Islet precursor cell (in vitro differentiated cells): ENCODE data around the gene SHB.

Experiments used
- DNase-seq: peaks from one replicate; pipeline ENCODE4 v3.0.0-alpha.2; 2018

SHB gene

GRCh38 chr9:38085308-38085707 is 16.3 kb upstream of the SHB start:
- no peak for DNase-seq

DNA sequence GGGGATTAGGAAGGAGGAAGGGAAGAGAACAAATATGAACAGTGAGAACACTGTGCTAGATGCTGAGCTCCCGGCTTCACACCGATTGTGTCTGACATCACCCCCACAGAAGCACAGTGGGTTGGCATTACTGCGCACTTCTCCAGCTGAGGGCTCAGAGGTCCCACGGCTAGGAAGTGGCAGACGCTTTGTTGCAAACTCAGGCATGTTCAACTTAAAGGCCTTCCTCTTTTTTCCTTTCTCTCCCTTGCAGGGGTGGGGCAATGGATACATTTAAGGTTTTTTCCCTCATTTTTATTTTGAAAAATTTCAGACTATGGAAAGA is 15.5 kb upstream of the SHB start:
- DNase-seq, result no peak

GRCh38 chr9:38083858-38084555 is 15.0 kb upstream of the SHB start:
- DNase-seq, result no peak

DNA sequence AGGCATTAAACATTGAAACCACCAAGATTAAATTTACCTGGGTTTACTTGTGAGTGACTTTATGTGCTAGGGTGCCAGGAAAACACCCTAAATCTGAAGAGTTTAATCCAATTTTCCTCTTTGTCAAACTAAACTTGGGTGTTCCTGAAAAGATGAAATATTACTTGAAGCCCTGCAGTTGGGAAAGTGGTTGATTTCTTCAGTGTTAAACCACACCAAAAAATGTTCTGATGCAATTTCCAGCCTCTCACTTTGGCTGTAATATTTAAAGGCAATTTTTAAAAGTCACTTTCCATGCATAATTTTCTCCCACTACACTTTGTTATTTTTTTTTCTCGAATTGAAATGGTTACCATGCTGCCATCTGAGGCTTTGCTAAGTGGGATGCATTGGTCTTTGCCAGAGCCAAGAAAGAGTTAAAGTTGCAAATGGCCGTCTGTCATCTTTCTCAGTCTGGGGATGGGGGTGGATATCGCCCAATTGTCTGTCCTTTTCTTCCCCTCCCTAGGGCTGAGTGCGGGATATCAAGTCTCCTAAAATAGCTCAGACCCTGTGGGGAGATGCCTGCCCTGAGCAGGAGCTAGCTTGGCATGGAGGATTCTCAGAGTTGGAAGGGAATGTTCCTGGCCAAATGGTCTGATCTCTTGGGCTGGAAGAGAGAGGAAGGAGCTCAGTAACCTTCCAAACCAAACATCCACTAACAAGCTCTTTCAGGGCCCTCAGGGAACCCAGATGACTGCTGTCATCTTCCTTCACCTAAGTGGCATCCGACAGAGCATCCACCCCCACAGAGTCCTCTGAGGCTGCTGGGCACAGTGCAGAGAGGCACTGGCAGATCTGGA is 13.6 kb upstream of the SHB start:
- DNase-seq, result no peak

- no peak for DNase-seq
Observed at GRCh38 chr9:38081356-38082108, 12.5 kb upstream of the SHB start.

GRCh38 chr9:38079461-38080031 is 10.5 kb upstream of the SHB start:
- DNase-seq, result no peak

DNA sequence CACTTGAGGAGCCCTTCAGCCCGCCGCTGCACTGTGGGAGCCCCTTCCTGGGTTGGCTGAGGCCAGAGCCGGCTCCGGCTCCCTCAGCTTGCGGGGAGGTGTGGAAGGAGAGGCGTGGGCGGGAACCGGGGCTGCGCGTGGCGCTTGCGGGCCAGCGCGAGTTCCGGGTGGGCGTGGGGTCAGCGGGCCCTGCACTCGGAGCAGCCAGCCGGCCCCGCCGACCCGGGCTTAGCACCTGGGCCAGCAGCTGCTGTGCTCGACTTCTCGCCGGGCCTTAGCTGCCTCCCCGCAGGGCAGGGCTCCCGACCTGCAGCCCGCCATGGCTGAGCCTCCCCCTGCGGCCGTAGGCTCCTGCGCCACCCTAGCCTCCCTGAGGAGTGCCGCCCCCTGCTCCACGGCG is 6.2 kb upstream of the SHB start:
- no peak for DNase-seq

GRCh38 chr9:38074441-38074961 is 5.5 kb upstream of the SHB start:
- peak; percentile 14 for DNase-seq

GRCh38 chr9:38073882-38074281 is 4.9 kb upstream of the SHB start:
- no peak for DNase-seq

DNA sequence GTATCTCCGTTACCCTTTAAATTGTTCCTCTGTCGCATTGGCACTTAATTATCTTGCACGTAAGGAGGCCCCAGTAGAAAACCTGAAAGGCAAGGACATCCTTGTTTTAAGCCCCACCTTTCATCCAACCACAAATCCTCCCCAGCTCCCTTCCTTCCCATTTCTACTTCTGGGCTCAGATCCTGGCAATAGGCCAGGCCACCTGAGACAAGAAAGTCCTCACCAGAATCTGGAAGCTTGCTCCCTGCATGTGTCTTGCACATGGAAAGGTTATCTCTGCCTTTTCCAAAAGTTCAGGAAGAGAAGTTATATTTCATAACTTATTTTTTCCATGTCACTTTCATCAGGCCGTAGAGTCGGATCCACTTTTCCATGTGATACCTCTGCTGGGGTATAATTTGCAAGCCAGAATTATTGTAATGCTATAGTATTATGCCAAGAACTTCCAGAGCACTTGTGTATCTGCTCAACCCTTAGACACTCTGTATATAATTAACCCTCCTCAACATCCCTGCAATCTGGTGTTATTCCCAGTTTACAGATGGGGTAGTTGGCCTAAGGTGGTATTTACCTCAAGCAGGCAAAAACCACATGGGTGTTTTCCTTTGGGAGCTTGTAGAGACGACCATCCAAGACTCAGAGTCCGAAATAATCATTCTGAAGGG is 2.6 kb upstream of the SHB start:
- DNase-seq, result no peak

- DNase-seq, result no peak
Observed at GRCh38 chr9:38067859-38068681, 957 bp downstream of the SHB start.

DNA sequence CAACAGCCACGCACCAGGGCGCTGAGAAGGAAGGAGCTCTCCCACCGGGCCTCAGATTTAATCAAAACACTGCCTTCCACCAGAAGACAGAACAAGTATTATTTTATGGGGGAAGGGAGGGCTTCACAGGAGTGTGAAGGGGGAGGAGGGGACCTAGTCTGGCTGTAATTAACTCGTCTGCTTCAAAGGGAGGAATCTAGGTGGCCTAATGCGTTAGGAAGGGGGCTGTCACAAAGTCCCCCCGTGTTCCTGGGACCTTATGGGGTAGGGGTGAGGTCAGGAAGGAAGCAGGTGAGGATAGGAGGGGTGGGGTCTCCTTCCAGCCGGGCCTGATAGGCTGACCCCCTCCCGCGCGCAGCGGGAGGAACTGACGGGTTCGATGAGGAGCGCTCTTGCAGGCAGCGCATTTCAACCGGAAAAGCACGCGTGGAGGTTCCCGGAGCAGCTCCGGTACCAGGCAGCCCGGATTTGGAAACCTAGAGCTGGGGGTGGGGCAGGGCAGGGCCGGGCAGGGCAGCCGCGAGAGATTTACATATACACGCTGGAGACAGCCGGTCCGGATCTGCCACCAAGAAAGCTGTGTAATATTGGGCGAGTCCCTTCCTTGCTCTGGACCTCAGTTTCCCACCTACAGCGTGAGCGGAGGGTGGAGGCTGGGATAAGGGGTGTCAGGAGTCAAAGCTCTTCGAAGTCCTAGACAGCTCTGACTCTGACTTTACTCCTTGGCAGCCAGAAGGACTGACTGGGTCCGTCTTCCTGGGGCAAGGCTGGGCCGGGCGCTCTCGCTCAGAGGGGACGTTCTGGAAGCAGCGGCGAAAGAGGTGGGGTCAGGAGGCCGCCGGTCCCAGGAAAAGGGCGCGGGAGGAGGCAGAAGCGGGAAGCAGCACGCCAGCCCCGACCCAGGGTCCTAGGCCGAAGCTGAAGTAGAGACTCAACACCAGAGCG is 1.8 kb downstream of the SHB start:
- no peak for DNase-seq

DNA sequence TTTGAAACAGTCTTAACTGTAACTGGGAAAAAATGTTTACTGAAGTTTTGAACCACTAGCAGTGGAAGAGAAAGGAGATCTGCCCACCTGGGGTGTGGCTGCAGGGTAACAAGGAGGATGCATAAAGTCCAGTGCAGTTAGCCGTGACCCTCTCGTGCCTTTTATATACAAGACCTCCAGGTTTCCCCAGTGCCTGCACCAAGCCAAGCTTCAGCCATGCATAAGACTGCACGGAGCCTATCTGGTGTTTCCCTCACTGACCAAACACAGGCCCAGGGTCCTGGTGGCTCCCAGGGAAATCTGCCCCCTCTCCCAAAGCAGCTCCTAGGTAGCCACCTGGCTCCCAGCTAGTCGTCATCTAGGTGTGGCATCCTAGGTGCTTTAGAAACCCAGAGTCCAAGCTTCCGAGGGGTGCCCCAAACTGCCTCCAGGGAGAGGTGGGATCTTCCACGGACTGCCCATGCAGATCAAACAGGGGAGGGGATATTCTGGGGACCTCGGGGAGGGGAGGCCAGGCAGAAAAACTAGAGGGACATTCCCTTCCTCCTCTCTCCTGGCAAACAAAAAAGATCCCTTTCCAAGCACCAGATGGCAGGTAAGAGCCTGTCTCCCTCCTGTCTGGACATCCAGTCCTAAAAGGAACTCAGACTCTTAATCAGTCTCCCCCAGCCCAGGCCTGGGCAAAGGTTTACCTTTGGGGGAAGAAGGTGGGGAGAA is 2.7 kb downstream of the SHB start:
- DNase-seq, result no peak

DNA sequence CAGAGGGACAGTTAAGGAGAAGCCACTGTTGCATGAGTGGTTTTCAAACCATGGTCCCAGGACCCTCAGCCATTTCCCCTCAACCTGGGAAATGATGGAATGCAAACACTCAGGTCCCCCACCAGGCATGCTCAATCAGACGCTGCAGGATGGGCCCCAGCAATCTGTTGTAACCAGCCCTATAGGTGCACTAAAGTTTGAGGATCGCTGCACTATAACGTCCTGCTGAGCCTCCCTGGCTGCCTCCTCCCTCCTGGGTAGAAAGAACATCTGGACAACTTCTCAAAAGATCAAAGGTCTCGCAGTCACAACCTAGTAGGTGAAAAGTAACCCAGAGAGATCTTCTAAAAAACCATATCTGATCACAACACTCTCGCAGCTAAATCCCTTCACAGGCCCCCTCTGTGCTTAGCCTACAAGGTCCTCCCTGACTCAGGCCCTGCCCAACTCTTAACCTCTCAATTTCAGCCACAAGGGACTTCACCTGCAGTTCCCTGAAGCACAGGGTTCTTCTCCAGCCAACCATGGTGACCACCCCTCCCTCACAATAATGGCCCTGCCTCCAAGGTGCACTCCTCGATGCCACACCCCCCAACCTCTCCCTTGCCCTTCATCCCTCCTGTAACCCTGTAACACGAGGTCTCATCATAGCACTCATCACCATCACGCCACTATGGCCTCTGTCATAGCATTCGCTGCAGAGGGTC is 3.5 kb downstream of the SHB start:
- DNase-seq, result no peak

- DNase-seq, result no peak
Observed at GRCh38 chr9:38064842-38065368, 4.1 kb downstream of the SHB start.

DNA sequence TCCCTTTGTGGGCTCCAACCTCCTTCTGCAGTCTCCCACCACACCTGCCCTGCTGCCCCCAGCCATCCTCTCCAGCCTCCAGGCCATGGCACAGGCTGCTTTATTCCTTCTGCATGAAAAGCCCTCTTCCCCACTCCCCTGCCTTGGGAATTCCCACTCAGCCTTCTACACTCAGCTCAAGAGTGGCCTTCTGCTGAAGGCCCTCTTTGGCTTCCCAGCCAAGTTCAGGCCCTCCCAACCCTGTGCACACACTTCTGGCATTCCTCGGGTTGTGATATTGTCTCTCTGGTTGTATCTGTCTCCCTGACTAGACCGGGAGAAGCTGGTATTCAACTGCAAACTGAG is 5.7 kb downstream of the SHB start:
- peak; percentile 60 for DNase-seq

DNA sequence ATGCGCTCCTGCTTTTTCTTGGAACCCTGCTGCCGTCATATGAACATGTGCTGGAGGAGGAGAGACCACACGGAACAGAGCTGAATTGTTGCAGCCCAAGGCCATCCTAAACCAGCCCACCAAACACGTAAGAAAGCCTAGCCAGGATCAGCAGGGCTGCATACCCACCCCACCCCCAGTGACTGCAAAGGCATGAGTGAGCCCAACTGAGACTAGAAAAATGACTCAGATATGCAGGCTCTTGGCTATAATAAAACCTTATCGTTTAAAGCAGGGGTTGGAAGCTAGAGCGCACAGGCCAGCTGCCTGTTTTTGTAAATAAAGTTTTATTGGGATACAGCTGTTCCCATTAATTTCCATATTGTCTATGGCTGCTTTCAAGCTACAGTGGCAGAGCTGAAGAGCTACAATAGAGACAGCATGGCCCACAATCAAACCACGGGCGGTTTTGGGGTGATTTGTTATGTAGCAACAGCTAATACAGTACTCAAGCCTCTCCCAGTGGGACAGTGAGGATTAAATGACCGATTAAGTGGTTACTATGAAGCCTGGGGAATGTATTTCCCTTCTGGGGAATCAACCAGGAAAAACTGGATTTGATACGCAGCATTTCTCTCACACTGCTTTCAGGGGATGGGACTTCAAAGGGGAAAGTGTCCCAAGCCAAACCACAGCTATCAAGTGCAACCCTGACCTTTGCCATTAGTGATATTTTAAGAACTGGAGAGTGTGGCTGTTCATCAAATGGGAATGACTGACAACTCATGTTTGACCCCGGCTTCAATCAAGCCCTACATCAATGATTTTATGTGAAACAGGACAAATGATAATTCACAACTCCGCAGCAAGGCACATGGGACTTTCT is 6.3 kb downstream of the SHB start:
- no peak for DNase-seq

DNA sequence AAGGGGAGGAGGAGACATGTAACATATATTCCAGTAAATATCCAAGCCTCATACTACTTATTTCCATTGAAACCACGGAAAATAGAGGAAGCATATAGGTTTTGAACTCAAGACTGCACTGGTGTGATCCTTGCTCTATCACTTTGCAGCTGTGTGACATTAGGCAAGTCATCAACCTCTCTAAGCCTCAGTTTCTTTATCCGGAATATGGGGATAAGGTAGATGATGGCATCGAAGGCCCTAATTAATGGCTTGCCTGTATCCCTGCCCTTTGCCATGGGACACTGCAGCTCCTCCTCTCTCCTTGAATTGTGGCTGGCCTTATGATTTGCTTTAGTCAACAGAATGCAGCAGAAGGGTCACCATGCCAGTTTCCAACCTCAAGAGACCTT is 6.9 kb downstream of the SHB start:
- no peak for DNase-seq
